CD4-positive, alpha-beta T cell treated with Interleukin-6 at 100 ng/mL for 8 hours (primary cell): ENCODE results near the gene PAX6.
"Not testable (repeated sequence)": the region's sequence is repeated elsewhere in the genome, so short reads cannot be mapped to it uniquely, and the experiment has no call there.

Source experiments
- DNase-seq: peaks from one replicate; pipeline ENCODE4 v3.0.0-alpha.2; 2020; ENCODE audit warnings: mixed read lengths, low spot score

The PAX6 gene

GRCh38 chr11:31767066-31767465 is 44.1 kb downstream of the PAX6 start:
- no peak for DNase-seq

- no peak for DNase-seq
Measured at GRCh38 chr11:31764766-31765165, 46.4 kb downstream of the PAX6 start.

- DNase-seq = no peak
Measured at GRCh38 chr11:31764261-31764660, 46.9 kb downstream of the PAX6 start.

- DNase-seq = no peak
Measured at GRCh38 chr11:31763296-31763695, 47.8 kb downstream of the PAX6 start.

- DNase-seq = no peak
Measured at GRCh38 chr11:31761636-31762035, 49.5 kb downstream of the PAX6 start.

GRCh38 chr11:31757260-31757835 is 53.8 kb downstream of the PAX6 start:
- DNase-seq = no peak

- no peak for DNase-seq
Measured at GRCh38 chr11:31747581-31747980, 63.5 kb downstream of the PAX6 start.

GRCh38 chr11:31740731-31741368 is 70.3 kb downstream of the PAX6 start:
- not testable (repeated sequence) for DNase-seq

- no peak for DNase-seq
Measured at GRCh38 chr11:31740131-31740530, 71.0 kb downstream of the PAX6 start.
